Suprapubic skin (tissue), 3 donors: ENCODE measurements around the gene PYDC2.

Experiments used
- EP300 ChIP-seq: sonication (generic); formaldehyde crosslinking; IDR thresholded peaks from one replicate; pipeline ENCODE4 v1.6.1; 2017; ENCODE audit warnings: antibody characterized with exemption
- POLR2A ChIP-seq, 2 donors: fragments of 450-650 bp; IDR thresholded peaks; one replicate each; pipeline ENCODE4 v1.6.1; 2017; ENCODE audit warnings: antibody characterized with exemption in 2 of 2, mild to moderate bottlenecking in 2 of 2, moderate library complexity in 2 of 2
- TF ChIP-seq, protein P1 (sequence below), 2 donors: fragments of 200-600 bp in 1 of 2; fragments of 450-650 bp in 1 of 2; sonication (generic) in 1 of 2; IDR thresholded peaks; one replicate each; pipeline ENCODE4 v1.5.1; 2016 to 2019; ENCODE audit warnings: antibody characterized with exemption in 2 of 2, mild to moderate bottlenecking in 1 of 2, moderate library complexity in 1 of 2

DNA sequence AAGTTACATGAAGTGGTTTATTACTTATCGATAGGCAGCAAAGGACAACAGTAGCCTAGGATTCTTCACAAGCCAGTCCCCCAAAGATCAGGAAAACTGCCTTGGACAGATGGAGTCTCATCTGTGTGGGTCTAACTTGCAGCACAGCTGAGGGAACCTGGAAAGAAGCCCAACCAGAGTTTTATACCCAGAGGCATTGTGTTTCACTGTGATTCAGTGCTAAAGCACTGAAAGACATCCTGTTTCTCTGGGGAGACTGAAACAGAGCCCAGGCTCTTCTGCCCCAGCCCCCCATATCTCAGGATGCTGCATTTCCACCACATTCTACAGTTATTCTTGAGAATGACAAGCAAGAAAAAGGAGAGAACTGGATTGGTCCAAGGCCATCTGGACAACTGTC is 48.2 kb upstream of the PYDC2 start:
- TF ChIP-seq, protein P1, sequence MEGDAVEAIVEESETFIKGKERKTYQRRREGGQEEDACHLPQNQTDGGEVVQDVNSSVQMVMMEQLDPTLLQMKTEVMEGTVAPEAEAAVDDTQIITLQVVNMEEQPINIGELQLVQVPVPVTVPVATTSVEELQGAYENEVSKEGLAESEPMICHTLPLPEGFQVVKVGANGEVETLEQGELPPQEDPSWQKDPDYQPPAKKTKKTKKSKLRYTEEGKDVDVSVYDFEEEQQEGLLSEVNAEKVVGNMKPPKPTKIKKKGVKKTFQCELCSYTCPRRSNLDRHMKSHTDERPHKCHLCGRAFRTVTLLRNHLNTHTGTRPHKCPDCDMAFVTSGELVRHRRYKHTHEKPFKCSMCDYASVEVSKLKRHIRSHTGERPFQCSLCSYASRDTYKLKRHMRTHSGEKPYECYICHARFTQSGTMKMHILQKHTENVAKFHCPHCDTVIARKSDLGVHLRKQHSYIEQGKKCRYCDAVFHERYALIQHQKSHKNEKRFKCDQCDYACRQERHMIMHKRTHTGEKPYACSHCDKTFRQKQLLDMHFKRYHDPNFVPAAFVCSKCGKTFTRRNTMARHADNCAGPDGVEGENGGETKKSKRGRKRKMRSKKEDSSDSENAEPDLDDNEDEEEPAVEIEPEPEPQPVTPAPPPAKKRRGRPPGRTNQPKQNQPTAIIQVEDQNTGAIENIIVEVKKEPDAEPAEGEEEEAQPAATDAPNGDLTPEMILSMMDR (IDR thresholded peaks at IDR 0.05) = no peak
- TF ChIP-seq POLR2A (IDR thresholded peaks at IDR 0.05) (no peak), EP300 (no peak)
